ENCODE data around the gene OSBPL10.
"Not testable (repeated sequence)": the region's sequence is repeated elsewhere in the genome, so short reads cannot be mapped to it uniquely, and the experiment has no call there.

The OSBPL10 gene

GRCh38 chr3:31693346-31693745 lies 287.7 kb downstream of the OSBPL10 start:
- DNase-seq, result no peak

- no peak for DNase-seq
These were observed 288.3 kb downstream of the OSBPL10 start for GRCh38 chr3:31692751-31693150.

- DNase-seq, result no peak
These were observed 290.3 kb downstream of the OSBPL10 start for GRCh38 chr3:31690771-31691170.

- DNase-seq, result not testable (repeated sequence)
These were observed 291.5 kb downstream of the OSBPL10 start for GRCh38 chr3:31689523-31689922.

GRCh38 chr3:31688984-31689383 lies 292.1 kb downstream of the OSBPL10 start:
- no peak for DNase-seq

- DNase-seq, result no peak
These were observed 293.9 kb downstream of the OSBPL10 start for GRCh38 chr3:31687020-31687802.

- no peak for DNase-seq
These were observed 300.8 kb downstream of the OSBPL10 start for GRCh38 chr3:31680072-31680870.

GRCh38 chr3:31676556-31676955 lies 304.5 kb downstream of the OSBPL10 start:
- no peak for DNase-seq

- no peak for DNase-seq
These were observed 307.1 kb downstream of the OSBPL10 start for GRCh38 chr3:31673950-31674349.

GRCh38 chr3:31671976-31672375 lies 309.1 kb downstream of the OSBPL10 start:
- no peak for DNase-seq

- no peak for DNase-seq
These were observed 309.6 kb downstream of the OSBPL10 start for GRCh38 chr3:31671451-31671850.

- no peak for DNase-seq
These were observed 310.3 kb downstream of the OSBPL10 start for GRCh38 chr3:31670722-31671121.

GRCh38 chr3:31670136-31670535 lies 310.9 kb downstream of the OSBPL10 start:
- DNase-seq, result no peak

GRCh38 chr3:31668242-31668641 lies 312.8 kb downstream of the OSBPL10 start:
- DNase-seq, result no peak

- no peak for DNase-seq
These were observed 313.5 kb downstream of the OSBPL10 start for GRCh38 chr3:31667582-31667981.

GRCh38 chr3:31664031-31664430 lies 317.0 kb downstream of the OSBPL10 start:
- no peak for DNase-seq

GRCh38 chr3:31661993-31662670 lies 318.9 kb downstream of the OSBPL10 start:
- DNase-seq, result no peak

GRCh38 chr3:31661286-31661685 lies 319.8 kb downstream of the OSBPL10 start:
- DNase-seq, result no peak

- no peak for DNase-seq
These were observed 321.8 kb downstream of the OSBPL10 start for GRCh38 chr3:31659246-31659645.

- DNase-seq, result no peak
These were observed 326.1 kb downstream of the OSBPL10 start for GRCh38 chr3:31654998-31655397.

- no peak for DNase-seq
These were observed 327.6 kb downstream of the OSBPL10 start for GRCh38 chr3:31653464-31653863.

GRCh38 chr3:31652296-31652695 lies 328.8 kb downstream of the OSBPL10 start:
- no peak for DNase-seq

GRCh38 chr3:31648286-31648968 lies 332.6 kb downstream of the OSBPL10 start:
- no peak for DNase-seq

Measured in activated effector memory CD4-positive, alpha-beta T cell treated with Interleukin-2 at 50 U/mL for 16 hours (primary cell).